Adipocyte (in vitro differentiated cells): ENCODE results near the gene DYSF.
A peak's percentile ranks its signal among the peaks of the same experiment; 100 is the strongest.
"Not testable (repeated sequence)": the region's sequence is repeated elsewhere in the genome, so short reads cannot be mapped to it uniquely, and the experiment has no call there.

ENCODE experiments used
- DNase-seq: peaks from one replicate; pipeline ENCODE4 v3.0.0-alpha.2; 2015; ENCODE audit warnings: low read depth
- H3K27me3 ChIP-seq: replicated peaks from 2 replicates; pipeline ENCODE4 v1.7.0; 2013; ENCODE audit warnings: mild to moderate bottlenecking, low read length, moderate library complexity; ENCODE audit not compliant: control insufficient read depth, insufficient read depth
- H3K36me3 ChIP-seq: 2 replicates; pipeline ENCODE4 v1.7.0; 2013; ENCODE audit warnings: low read length, mild to moderate bottlenecking, moderate library complexity; ENCODE audit not compliant: control insufficient read depth, insufficient read depth, severe bottlenecking
- H3K4me1 ChIP-seq: 2 replicates; pipeline ENCODE4 v1.7.0; 2013; ENCODE audit warnings: mild to moderate bottlenecking, low read length, moderate library complexity; ENCODE audit not compliant: control insufficient read depth, insufficient read depth
- H3K4me3 ChIP-seq: 2 replicates; pipeline ENCODE4 v1.7.0; 2013; ENCODE audit warnings: mild to moderate bottlenecking, low read length, moderate library complexity
- H3K9ac ChIP-seq: 2 replicates; pipeline ENCODE4 v1.7.0; 2013; ENCODE audit warnings: mild to moderate bottlenecking, low read length, moderate library complexity
- H3K9me3 ChIP-seq: 2 replicates; pipeline ENCODE4 v1.7.0; 2013; ENCODE audit warnings: mild to moderate bottlenecking, low read length, moderate library complexity; ENCODE audit not compliant: control insufficient read depth

Gene DYSF

GRCh38 chr2:71646028-71646427 is 192.7 kb downstream of the DYSF start:
- Histone ChIP-seq H3K9me3 (peaks cover 8% of the 10 kb centered on the region), H3K4me3 (no peak overlapping the region), H3K36me3 (no peaks in the 10 kb centered on the region), H3K4me1 (peaks cover 19% of the 10 kb centered on the region), H3K27me3 (no peaks in the 10 kb centered on the region), H3K9ac (no peak overlapping the region)
- DNase-seq, result peak; percentile 63

DNA sequence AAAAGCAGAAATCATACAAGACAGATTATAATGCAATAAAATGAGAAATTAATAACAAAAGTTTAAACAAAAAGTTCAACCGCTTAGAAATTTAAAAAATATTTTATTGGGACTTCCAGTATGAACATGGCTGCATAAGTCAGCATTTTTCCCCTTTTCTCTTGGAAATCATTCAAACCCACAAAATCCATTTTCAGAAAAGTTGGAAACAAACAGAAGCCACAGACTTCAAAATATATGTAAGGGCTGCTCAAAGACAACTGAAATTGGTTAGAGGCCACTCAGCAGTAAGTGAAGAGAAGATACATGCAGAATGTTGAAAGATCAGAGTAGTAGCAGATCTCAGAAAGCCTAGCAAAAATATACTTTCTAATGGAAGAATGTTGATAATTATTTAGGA is 194.0 kb downstream of the DYSF start:
- no peak overlapping the region for H3K4me3 ChIP-seq
- H3K27me3 ChIP-seq, result no peaks in the 10 kb centered on the region
- H3K9ac ChIP-seq, result no peak overlapping the region
- H3K4me1 ChIP-seq, result peaks cover 19% of the 10 kb centered on the region
- H3K36me3 ChIP-seq, result no peaks in the 10 kb centered on the region
- H3K9me3 ChIP-seq, result peaks cover 8% of the 10 kb centered on the region
- DNase-seq, result no peak

GRCh38 chr2:71655498-71655897 is 202.1 kb downstream of the DYSF start:
- H3K9me3 ChIP-seq, result peaks cover 26% of the 10 kb centered on the region
- H3K4me3 ChIP-seq, result no peak overlapping the region
- H3K9ac ChIP-seq, result no peak overlapping the region
- no peak for DNase-seq
- H3K27me3 ChIP-seq, result no peaks in the 10 kb centered on the region
- no peaks in the 10 kb centered on the region for H3K36me3 ChIP-seq
- H3K4me1 ChIP-seq, result no peaks in the 10 kb centered on the region

DNA sequence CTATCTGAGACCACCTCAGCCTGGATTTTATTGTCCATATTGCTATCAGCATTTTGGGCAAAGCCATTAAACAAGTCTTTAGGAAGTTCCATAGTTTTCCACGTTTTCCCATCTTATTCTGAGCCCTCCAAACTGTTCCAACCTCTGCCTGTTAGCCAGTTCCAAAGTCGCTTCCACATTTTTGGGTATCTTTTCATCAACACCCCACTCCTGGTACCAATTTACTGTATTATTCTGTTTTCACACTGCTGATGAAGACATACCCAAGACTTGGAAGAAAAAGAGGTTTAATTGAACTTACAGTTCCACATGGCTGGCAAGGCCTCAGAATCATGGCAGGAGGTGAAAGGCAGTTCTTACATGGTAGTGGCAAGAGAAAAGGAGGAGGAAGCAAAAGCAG is 204.9 kb downstream of the DYSF start:
- H3K36me3 ChIP-seq, H3K4me3 ChIP-seq, H3K27me3 ChIP-seq, H3K4me1 ChIP-seq, DNase-seq, H3K9ac ChIP-seq: not testable (repeated sequence)
- peaks cover 26% of the 10 kb centered on the region for H3K9me3 ChIP-seq

- H3K9me3 ChIP-seq, result peaks cover 26% of the 10 kb centered on the region
- H3K27me3 ChIP-seq, result no peaks in the 10 kb centered on the region
- H3K9ac ChIP-seq, result no peak overlapping the region
- H3K4me3 ChIP-seq, result no peak overlapping the region
- no peaks in the 10 kb centered on the region for H3K36me3 ChIP-seq
- no peak for DNase-seq
- H3K4me1 ChIP-seq, result no peaks in the 10 kb centered on the region
Observed at GRCh38 chr2:71658771-71659170, 205.4 kb downstream of the DYSF start.

DNA sequence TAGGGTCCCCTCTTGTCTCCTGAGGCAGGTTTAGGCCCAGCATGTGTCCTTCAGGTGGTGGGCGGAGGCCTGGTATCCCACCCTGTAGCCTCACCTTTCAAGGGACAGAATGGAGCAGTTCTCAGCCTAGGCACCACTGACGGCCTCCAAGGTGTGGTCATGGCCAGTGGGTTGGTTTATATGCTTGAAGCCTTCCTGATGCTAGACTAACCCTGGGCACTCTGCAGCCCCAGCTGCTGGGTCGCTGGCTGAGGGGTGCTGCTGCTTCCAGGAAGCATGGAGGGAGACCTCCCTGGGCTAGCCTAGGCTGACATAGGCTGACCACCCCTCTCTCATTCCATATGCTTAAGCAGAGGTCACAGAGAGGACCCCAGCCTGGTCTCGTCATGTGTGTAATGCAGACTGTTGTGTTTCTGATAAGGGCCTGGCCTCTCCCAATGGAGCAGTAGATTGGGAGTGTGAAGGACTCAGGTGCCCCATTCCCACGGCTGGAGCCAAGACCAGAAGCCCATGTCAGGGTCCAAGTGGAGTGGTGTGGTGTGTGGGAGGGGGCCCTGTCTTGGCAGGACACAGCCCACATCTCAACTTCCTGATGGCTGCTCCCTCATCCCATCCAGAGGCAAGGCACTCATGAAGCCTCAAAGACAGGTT is 206.6 kb downstream of the DYSF start:
- H3K36me3 ChIP-seq, result no peaks in the 10 kb centered on the region
- DNase-seq, result no peak
- H3K4me3 ChIP-seq, result no peak overlapping the region
- H3K4me1 ChIP-seq, result no peaks in the 10 kb centered on the region
- no peak overlapping the region for H3K9ac ChIP-seq
- H3K27me3 ChIP-seq, result peaks cover 8% of the 10 kb centered on the region
- H3K9me3 ChIP-seq, result peaks cover 26% of the 10 kb centered on the region

DNA sequence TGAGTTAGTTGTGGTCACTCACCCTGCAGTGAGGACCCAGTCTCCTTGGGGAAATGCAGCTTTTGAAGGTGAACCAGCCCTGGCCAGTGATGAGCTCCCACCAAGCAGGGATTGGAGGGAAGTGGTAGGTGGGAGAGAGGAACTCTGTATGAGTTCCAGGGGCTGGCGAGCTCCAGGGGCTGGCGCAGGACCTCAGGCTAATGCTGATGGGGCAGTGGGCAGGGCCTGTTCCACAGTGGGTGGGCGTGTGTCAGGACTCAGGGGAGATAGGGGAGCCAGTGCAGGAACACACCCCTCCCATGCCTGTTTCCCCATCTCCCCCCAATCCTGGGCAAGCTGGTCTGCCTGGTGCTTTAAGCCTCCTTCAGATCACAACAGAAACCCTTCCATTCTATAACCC is 208.4 kb downstream of the DYSF start:
- no peaks in the 10 kb centered on the region for H3K36me3 ChIP-seq
- no peak overlapping the region for H3K4me3 ChIP-seq
- no peaks in the 10 kb centered on the region for H3K4me1 ChIP-seq
- H3K27me3 ChIP-seq, result peaks cover 8% of the 10 kb centered on the region
- DNase-seq, result no peak
- H3K9me3 ChIP-seq, result peaks cover 26% of the 10 kb centered on the region
- no peak overlapping the region for H3K9ac ChIP-seq

GRCh38 chr2:71662665-71663394 is 209.5 kb downstream of the DYSF start:
- Histone ChIP-seq H3K4me3 (no peak overlapping the region), H3K9me3 (peaks cover 19% of the 10 kb centered on the region), H3K36me3 (no peaks in the 10 kb centered on the region), H3K27me3 (peaks cover 14% of the 10 kb centered on the region), H3K4me1 (no peaks in the 10 kb centered on the region), H3K9ac (no peak overlapping the region)
- DNase-seq, result no peak

DNA sequence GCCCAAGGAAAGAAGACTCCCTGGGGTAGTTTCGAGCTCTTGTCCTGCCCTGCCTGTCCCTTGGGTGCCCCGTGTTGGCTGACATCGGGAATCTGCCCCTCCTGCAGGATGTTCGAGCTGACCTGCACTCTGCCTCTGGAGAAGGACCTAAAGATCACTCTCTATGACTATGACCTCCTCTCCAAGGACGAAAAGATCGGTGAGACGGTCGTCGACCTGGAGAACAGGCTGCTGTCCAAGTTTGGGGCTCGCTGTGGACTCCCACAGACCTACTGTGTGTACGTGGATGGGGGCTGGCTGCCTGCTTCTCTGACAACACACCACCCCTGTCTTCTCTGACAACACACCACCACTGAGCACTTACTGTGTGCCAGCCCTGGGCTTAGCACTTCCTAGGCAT is 210.8 kb downstream of the DYSF start:
- H3K4me3 ChIP-seq, result no peak overlapping the region
- H3K36me3 ChIP-seq, result no peaks in the 10 kb centered on the region
- H3K4me1 ChIP-seq, result no peaks in the 10 kb centered on the region
- H3K27me3 ChIP-seq, result peaks cover 24% of the 10 kb centered on the region
- no peak for DNase-seq
- no peak overlapping the region for H3K9ac ChIP-seq
- peaks cover 6% of the 10 kb centered on the region for H3K9me3 ChIP-seq

- H3K36me3 ChIP-seq, result no peaks in the 10 kb centered on the region
- H3K9ac ChIP-seq, result no peak overlapping the region
- DNase-seq, result no peak
- H3K4me3 ChIP-seq, result no peak overlapping the region
- H3K4me1 ChIP-seq, result no peaks in the 10 kb centered on the region
- peaks cover 37% of the 10 kb centered on the region for H3K27me3 ChIP-seq
- no peaks in the 10 kb centered on the region for H3K9me3 ChIP-seq
Observed at GRCh38 chr2:71665168-71666093, 212.1 kb downstream of the DYSF start.

GRCh38 chr2:71666094-71666474 is 212.7 kb downstream of the DYSF start:
- no peak for DNase-seq
- H3K4me3 ChIP-seq, result no peak overlapping the region
- peaks cover 42% of the 10 kb centered on the region for H3K27me3 ChIP-seq
- H3K4me1 ChIP-seq, result no peaks in the 10 kb centered on the region
- H3K36me3 ChIP-seq, result no peaks in the 10 kb centered on the region
- no peaks in the 10 kb centered on the region for H3K9me3 ChIP-seq
- H3K9ac ChIP-seq, result no peak overlapping the region
